Measurements from ENCODE around the gene COL27A1.

GRCh38 chr9:114140401-114140800, 14.9 kb upstream of the COL27A1 start:
- TF ChIP-seq CTCF (IDR thresholded peaks at IDR 0.05), result no peak
- TF ChIP-seq POLR2AphosphoS5 (IDR thresholded peaks at IDR 0.05), result no peak
- TF ChIP-seq EP300 (IDR thresholded peaks at IDR 0.05), result no peak
